Kidney (tissue), 14 donors: Measurements from ENCODE around the gene DNM1. TPM values are rescaled to one million over a fixed set of nuclear protein-coding genes. Genes with fewer than 3 reads are reported as not detected.

Experiments used
- DNase-seq, 5 donors: peaks; one replicate each; pipeline ENCODE4 v3.0.0-alpha.2; 2013 to 2020
- FAIRE-seq: peaks from 2 replicates; lab custom pipeline; 2012; peaks lifted over from hg19 to GRCh38; lab: Jason Lieb, UNC
- H3K27ac ChIP-seq, 2 donors: one replicate each; pipeline ENCODE4 v1.7.0; 2013; ENCODE audit warnings: low read depth in 2 of 2, low read length in 2 of 2, inconsistent platforms in 1 of 2
- H3K27me3 ChIP-seq: one replicate; pipeline ENCODE4 v1.7.1; 2013; ENCODE audit warnings: low read length, inconsistent platforms; ENCODE audit not compliant: control insufficient read depth, insufficient read depth
- H3K36me3 ChIP-seq, 3 donors: one replicate each; pipeline versions ENCODE4 v1.7.0 to v1.7.1; 2013; ENCODE audit warnings: low read length in 3 of 3, control low read depth in 1 of 3, inconsistent platforms in 1 of 3; ENCODE audit not compliant: insufficient read depth in 3 of 3, control insufficient read depth in 2 of 3
- H3K4me1 ChIP-seq, 3 donors: one replicate each; pipeline versions ENCODE4 v1.7.0 to v1.7.1; 2013; ENCODE audit warnings: low read length in 3 of 3, inconsistent platforms in 1 of 3, low read depth in 1 of 3; ENCODE audit not compliant: control insufficient read depth in 2 of 3, insufficient read depth in 2 of 3
- H3K4me3 ChIP-seq, 3 donors: one replicate each; pipeline versions ENCODE4 v1.7.0 to v1.8.1; 2013; ENCODE audit warnings: low read length in 3 of 3, control low read depth in 1 of 3, inconsistent platforms in 1 of 3
- H3K9ac ChIP-seq, 3 donors: one replicate each; pipeline versions ENCODE4 v1.7.0 to v1.7.1; 2013; ENCODE audit warnings: low read length in 3 of 3, control low read depth in 1 of 3, inconsistent platforms in 1 of 3
- H3K9me3 ChIP-seq, 3 donors: one replicate each; pipeline versions ENCODE4 v1.7.0 to v1.7.1; 2013; ENCODE audit warnings: low read length in 3 of 3, control low read depth in 1 of 3, inconsistent platforms in 1 of 3; ENCODE audit not compliant: control insufficient read depth in 2 of 3, insufficient read depth in 1 of 3
- intact Hi-C: fragments of 100-400 bp; cut with DNase I; formaldehyde crosslinking; loops from one replicate; pipeline ENCODE4 v1.11.1; 2022
- polyA plus RNA-seq: library from polyadenylated mRNA; stranded (reverse); fragments of 350-450 nt; fragmentation: Illumina TruSeq; extraction: RNeasy Lipid Tissue Mini Kit (QIAGEN cat#74804); gene quantifications from one replicate; pipeline ENCODE4 v1.2.3, GENCODE V29; 2014; ENCODE audit warnings: low read depth, low replicate concordance; ENCODE audit not compliant: insufficient read depth
- total RNA-seq: library from RNA; stranded (reverse); fragmentation: NEBNext Ultra II Directional; extraction: Animal tissue kit (Norgen Biotek cat#: 25700); gene quantifications from one replicate; pipeline ENCODE4 v1.2.1, GENCODE V29; 2021
- TF ChIP-seq, protein P1 (sequence below): IDR thresholded peaks from 3 replicates; pipeline ENCODE4 v1.5.1; 2012; ENCODE audit warnings: mild to moderate bottlenecking, moderate library complexity, borderline replicate concordance; ENCODE audit not compliant: insufficient read depth; ENCODE audit errors: extremely low read depth
- donor health status: control.
- donor health status: control.
- donor health status: control.
- donor health status: control.
- donor health status: control.
- donor health status: DM: yes; HTN: yes; CAD: no.
- donor health status: Normal renal cell carcinoma (clear cell type).

Gene DNM1
- total and polyA plus RNA-seq, 2 donors from 2014 or later: 7.3 to 22.6 TPM

- no peak for FAIRE-seq
These were observed 47.9 kb downstream of the DNM1 start for GRCh38 chr9:128250839-128251731.

GRCh38 chr9:128251732-128252100 lies 48.5 kb downstream of the DNM1 start:
- no peak for FAIRE-seq
- no peaks in the 10 kb centered on the region for H3K27me3 ChIP-seq
- no peaks in the 10 kb centered on the region for H3K36me3 ChIP-seq
- peak in 2 of 5 donors; percentile 9 to 59 for DNase-seq
- intact Hi-C loops: no loop called here
- no peaks in the 10 kb centered on the region for H3K9me3 ChIP-seq
- TF ChIP-seq, protein P1, sequence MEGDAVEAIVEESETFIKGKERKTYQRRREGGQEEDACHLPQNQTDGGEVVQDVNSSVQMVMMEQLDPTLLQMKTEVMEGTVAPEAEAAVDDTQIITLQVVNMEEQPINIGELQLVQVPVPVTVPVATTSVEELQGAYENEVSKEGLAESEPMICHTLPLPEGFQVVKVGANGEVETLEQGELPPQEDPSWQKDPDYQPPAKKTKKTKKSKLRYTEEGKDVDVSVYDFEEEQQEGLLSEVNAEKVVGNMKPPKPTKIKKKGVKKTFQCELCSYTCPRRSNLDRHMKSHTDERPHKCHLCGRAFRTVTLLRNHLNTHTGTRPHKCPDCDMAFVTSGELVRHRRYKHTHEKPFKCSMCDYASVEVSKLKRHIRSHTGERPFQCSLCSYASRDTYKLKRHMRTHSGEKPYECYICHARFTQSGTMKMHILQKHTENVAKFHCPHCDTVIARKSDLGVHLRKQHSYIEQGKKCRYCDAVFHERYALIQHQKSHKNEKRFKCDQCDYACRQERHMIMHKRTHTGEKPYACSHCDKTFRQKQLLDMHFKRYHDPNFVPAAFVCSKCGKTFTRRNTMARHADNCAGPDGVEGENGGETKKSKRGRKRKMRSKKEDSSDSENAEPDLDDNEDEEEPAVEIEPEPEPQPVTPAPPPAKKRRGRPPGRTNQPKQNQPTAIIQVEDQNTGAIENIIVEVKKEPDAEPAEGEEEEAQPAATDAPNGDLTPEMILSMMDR: no peak
- no peak overlapping the region for H3K4me3 ChIP-seq
- no peak overlapping the region for H3K9ac ChIP-seq
- no peak overlapping the region for H3K27ac ChIP-seq
- peaks cover 0 to 7% (median 0%) of the 10 kb centered on the region in 3 donors for H3K4me1 ChIP-seq

More at GRCh38 chr9:128250839-128251731, 47.9 kb downstream of the DNM1 start:
- H3K9ac ChIP-seq: no peak overlapping the region
- peak in 1 of 5 donors; percentile 60 for DNase-seq
- H3K9me3 ChIP-seq: no peaks in the 10 kb centered on the region
- peaks cover 0 to 7% (median 0%) of the 10 kb centered on the region in 3 donors for H3K4me1 ChIP-seq
- intact Hi-C loops: no loop called here
- TF ChIP-seq, protein P1: no peak
- H3K27me3 ChIP-seq: no peaks in the 10 kb centered on the region
- H3K4me3 ChIP-seq: no peak overlapping the region
- no peaks in the 10 kb centered on the region for H3K36me3 ChIP-seq
- no peak overlapping the region for H3K27ac ChIP-seq

DNA sequence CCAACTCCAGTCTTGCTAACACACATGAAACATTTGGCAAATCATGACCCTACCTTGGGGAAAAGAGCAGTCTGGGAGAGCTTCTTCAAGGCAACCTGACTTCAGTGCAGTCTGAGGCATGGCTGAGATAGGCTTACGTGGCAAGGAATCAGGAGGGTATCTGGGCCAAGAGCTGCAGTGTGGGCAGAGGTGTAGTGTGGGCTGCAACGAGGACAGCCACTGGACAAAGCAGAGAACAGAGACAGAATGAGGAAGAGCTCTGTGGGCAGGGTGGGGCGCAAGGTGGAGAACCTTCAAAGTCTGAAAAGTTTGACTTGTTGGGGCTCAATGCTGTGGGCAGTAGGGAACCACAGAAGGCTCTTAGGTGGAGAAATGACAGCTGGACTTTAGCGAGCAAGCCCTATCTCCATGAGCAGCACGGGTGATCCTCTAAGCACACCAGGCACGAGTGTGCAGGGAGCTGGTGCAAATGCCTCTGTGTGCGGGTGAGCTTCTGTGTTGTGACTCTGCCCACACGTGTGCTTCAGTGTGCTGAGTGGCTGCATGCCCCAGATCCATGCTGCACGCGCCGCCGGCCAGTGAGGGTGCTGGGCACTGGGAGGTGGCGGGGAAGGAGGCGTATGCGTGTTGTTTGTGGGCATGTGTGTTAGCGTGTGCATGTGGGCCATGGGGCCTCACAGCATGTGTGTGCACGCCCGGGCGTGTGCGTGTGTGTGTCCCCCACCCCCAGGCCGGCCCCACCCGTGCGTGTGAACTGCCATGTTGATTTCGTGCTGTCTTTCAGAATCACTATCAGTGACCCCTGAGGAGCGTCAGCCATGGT lies 49.3 kb downstream of the DNM1 start:
- TF ChIP-seq, protein P1: no peak
- no peak overlapping the region for H3K9ac ChIP-seq
- intact Hi-C loops: no loop called here
- H3K36me3 ChIP-seq: peaks cover 0 to 5% (median 2%) of the 10 kb centered on the region in 3 donors
- FAIRE-seq (no peak), DNase-seq (no peak)
- no peak overlapping the region for H3K27ac ChIP-seq
- H3K4me3 ChIP-seq: no peak overlapping the region
- H3K27me3 ChIP-seq: no peaks in the 10 kb centered on the region
- no peaks in the 10 kb centered on the region for H3K9me3 ChIP-seq
- peaks cover 0 to 7% (median 0%) of the 10 kb centered on the region in 3 donors for H3K4me1 ChIP-seq
